Measurements from ENCODE around the gene ATAD1. TPM values are rescaled to one million over a fixed set of nuclear protein-coding genes. Genes with fewer than 3 reads are reported as not detected.

Gene ATAD1
- total RNA-seq, 4 donors from 2014 or later: 34.2 to 43.2 (median 38.5) TPM

DNA sequence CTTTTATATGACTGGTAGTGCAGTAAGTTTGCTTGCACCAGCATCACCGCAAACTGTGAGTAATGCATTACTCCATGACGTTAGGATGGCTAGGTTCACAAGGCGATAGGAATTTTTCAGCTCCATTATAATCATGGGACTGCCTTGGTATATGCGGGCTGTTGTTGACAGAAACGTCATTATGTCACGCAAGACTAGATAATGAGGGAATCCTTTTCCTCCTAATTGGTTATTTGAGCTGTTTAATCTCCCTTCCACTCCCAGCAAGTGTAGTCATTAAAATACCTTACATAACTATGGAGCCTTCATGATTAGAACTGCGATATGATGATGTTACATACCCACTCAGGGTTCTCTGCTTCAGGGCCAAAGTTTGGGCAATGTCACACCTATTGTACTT is 28.0 kb upstream of the ATAD1 start:
- TF ChIP-seq, protein P1, sequence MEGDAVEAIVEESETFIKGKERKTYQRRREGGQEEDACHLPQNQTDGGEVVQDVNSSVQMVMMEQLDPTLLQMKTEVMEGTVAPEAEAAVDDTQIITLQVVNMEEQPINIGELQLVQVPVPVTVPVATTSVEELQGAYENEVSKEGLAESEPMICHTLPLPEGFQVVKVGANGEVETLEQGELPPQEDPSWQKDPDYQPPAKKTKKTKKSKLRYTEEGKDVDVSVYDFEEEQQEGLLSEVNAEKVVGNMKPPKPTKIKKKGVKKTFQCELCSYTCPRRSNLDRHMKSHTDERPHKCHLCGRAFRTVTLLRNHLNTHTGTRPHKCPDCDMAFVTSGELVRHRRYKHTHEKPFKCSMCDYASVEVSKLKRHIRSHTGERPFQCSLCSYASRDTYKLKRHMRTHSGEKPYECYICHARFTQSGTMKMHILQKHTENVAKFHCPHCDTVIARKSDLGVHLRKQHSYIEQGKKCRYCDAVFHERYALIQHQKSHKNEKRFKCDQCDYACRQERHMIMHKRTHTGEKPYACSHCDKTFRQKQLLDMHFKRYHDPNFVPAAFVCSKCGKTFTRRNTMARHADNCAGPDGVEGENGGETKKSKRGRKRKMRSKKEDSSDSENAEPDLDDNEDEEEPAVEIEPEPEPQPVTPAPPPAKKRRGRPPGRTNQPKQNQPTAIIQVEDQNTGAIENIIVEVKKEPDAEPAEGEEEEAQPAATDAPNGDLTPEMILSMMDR (IDR thresholded peaks at IDR 0.05): no peak
- no peak for TF ChIP-seq POLR2A (IDR thresholded peaks at IDR 0.05)
- 82 to 83% methylated on average over 7 of the region's 7 CpGs for WGBS, 2 donors
- intact Hi-C loops (cut with DNase I; ENCODE audit: low total_unique reads): no loop called here
- no peak for DNase-seq (ENCODE audit: low spot score in 2 of 2)
- no peak overlapping the region for H3K4me3 ChIP-seq (ENCODE audit: low read depth, poor library complexity, severe bottlenecking)

DNA sequence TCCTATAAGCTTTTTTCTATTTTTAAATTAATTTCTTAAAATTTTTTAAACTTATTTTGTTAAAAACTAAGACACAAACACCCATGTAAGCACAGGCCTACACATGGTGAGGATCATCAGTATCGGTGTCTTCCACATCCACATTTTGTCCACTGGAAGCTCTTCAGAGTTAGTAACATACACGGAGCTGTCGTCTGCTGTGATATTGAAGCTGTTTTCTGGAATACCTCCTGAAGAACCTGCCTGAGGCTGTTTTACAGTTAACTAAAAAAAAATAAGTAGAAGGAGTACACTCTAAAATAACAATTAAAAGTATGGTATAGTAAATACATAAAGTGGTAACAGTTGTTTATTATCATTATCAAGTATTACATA is 27.6 kb upstream of the ATAD1 start:
- 81 to 91% methylated on average over 3 of the region's 3 CpGs for WGBS, 2 donors
- no peak overlapping the region for H3K4me3 ChIP-seq (ENCODE audit: low read depth, poor library complexity, severe bottlenecking)
- no peak for TF ChIP-seq POLR2A (IDR thresholded peaks at IDR 0.05)
- TF ChIP-seq, protein P1 (IDR thresholded peaks at IDR 0.05): no peak
- intact Hi-C loops (cut with DNase I; ENCODE audit: low total_unique reads): no loop called here
- no peak for DNase-seq (ENCODE audit: low spot score in 2 of 2)

DNA sequence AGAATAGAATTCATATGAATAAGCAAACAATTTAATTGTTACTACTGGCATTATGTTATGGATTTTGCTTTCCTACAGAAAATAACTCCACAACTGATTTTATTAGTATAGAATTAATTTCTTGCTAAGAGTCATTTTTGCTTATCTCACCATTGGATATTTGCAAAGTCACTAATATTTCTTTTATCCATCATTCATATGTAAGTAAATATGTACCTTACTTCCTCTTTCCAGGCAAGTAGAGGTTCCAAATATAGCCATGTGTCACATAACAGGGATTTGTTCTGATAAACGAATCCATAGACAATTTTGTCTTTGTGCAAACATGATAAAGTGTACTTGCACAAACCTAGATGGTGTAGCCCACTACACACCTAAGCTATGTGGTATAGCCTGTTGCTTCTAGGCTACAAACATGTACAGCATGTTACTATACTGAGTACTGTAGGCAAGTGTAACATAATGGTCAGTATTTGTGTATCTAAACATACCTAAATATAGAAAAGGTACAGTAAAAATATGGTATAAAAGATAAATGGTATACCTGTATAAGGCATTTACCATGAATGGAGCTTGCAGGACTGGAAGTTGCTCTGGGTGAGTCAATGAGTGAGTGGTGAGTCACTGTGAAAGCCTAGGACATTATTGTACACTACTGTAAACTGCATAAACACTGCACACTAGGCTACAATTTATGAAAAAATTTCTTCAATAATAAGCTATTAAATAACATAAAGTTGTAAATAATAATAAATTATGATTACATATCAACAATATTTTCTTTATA is 27.0 kb upstream of the ATAD1 start:
- no peak overlapping the region for H3K4me3 ChIP-seq (ENCODE audit: low read depth, poor library complexity, severe bottlenecking)
- intact Hi-C loops (cut with DNase I; ENCODE audit: low total_unique reads): no loop called here
- WGBS, 2 donors: 58 to 66% methylated on average over 1 of the region's 1 CpG
- no peak for DNase-seq (ENCODE audit: low spot score in 2 of 2)
- no peak for TF ChIP-seq POLR2A (IDR thresholded peaks at IDR 0.05)
- TF ChIP-seq, protein P1 (IDR thresholded peaks at IDR 0.05): no peak

DNA sequence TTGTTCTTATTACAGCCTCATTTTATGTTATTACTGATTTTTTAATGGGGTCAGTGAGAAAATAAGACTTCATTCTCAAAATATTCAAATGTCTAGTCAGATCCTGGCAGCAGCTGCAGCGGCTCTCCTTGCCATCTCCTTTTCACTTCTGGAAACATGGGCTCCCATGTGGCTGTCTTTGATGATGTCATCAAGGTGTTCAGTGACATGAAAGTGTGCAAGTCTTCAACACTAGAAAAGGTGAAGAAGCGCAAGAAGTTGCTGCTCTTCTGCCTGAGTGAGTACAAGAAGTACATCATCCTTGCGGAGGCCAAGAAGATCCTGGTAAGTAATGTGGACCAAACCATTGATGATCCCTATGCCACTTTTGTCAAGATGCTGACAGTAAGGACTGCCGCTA is 25.7 kb upstream of the ATAD1 start:
- TF ChIP-seq POLR2A (IDR thresholded peaks at IDR 0.05): no peak
- TF ChIP-seq, protein P1 (IDR thresholded peaks at IDR 0.05): no peak
- no peak for DNase-seq (ENCODE audit: low spot score in 2 of 2)
- no peak overlapping the region for H3K4me3 ChIP-seq (ENCODE audit: low read depth, poor library complexity, severe bottlenecking)
- WGBS, 2 donors: 97 to 99% methylated on average over 4 of the region's 4 CpGs
- intact Hi-C loops (cut with DNase I; ENCODE audit: low total_unique reads): no loop called here

DNA sequence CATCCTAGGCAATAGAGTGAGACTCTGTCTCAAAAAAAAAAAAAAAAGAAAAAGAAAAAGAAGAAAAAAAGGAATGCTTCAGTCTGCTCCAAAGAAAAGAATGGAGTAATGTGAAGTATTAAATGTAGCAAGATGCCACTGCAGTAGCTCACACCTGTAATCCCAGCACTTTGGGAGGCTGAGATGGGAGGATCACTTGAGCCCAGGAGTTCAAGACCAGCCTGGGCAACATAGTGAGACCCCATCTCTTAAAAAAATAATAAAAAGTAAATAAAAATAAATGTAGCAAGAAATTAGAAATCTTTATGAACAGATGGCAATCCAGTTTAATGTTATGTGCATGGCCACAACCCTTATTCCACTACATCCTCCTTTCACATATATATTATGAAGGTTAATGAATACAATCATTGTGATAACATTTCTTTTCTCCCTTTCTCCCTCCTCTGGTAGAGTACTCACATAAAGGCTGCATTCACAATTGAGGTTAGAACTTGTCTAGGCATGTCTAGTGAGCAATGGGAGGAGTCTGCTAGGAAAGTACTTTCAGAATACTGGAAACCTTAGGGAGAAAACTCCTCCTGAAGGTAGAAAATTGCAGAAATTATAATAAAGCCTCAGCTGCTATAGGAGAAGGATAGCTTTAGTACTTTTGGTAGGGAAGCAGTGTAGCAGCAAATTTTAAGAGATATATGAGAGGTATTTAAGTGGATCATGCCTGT is 24.9 kb upstream of the ATAD1 start:
- DNase-seq (ENCODE audit: low spot score in 2 of 2): no peak
- no peak overlapping the region for H3K4me3 ChIP-seq (ENCODE audit: low read depth, poor library complexity, severe bottlenecking)
- intact Hi-C loops (cut with DNase I; ENCODE audit: low total_unique reads): no loop called here
- no peak for TF ChIP-seq POLR2A (IDR thresholded peaks at IDR 0.05)
- TF ChIP-seq, protein P1 (IDR thresholded peaks at IDR 0.05): no peak
